HG03159 (cell line): ENCODE data around the gene SRSF1.
"Not testable (repeated sequence)": the region's sequence is repeated elsewhere in the genome, so short reads cannot be mapped to it uniquely, and the experiment has no call there.

Source experiments
- ATAC-seq: cut with Tn5 transposase; IDR thresholded peaks from one replicate; pipeline ENCODE4 v1.9.1; 2021; ENCODE audit warnings: mild to moderate bottlenecking, moderate library complexity; ENCODE audit not compliant: unreplicated experiment

Gene SRSF1

DNA sequence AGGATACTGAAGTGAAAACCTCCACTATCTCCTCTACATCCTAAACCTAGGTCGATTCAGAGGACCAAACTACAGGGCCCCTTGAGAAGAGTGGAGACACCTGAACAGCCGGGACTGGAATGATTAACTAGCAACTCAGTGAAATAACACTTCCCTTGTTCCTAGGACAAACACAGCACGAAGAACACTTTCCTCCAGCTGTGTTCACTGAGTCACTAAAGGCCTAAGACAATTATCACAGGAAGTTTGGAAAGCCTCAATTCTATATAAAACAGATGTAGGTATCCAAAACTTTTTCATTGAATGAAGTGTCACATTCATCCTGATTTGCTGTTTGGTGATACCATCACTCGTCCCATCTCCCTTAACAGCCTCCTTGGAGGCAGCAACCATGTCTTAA, 36.3 kb downstream of the SRSF1 start:
- no peak for ATAC-seq

DNA sequence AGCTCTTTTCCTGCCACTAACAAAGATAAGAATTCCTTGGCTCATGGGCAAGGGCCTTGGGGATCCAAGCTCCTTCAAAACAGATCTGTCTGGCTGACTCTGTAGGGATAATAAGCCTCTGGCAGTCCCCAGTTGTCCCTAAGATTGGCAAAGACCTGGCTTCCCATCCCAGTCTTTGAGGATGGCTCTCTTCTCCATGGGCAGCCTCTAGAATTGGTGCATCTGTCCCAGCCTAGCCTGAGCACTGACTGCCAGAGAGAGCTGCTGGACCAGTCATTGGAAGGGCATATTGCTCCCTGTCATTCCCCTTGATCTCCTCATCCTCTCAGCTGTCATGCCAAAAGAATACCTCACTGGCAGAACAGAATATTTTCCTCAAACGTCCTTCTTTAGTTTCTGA, 38.6 kb downstream of the SRSF1 start:
- ATAC-seq: no peak

GRCh38 chr17:57966875-57967274, 40.2 kb downstream of the SRSF1 start:
- no peak for ATAC-seq

DNA sequence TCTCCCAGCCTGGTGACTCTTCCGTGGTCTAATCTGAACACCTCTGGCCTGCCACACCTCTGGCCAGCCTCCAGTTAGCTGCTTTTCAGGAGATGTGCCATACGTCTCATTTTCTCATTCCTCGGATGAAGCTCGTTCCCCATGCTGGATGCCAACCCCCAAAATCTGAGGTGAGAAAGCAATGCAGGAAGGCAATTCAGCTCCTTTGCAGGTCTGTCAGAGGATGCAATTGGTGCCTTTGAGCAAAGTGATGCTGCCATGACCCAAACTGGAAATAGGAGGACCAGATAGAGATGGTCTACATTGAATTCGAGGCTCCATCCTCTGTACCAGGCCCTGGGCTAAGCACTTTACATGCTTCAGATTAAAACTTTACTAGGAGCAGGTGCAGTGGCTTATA, 40.8 kb downstream of the SRSF1 start:
- no peak for ATAC-seq

DNA sequence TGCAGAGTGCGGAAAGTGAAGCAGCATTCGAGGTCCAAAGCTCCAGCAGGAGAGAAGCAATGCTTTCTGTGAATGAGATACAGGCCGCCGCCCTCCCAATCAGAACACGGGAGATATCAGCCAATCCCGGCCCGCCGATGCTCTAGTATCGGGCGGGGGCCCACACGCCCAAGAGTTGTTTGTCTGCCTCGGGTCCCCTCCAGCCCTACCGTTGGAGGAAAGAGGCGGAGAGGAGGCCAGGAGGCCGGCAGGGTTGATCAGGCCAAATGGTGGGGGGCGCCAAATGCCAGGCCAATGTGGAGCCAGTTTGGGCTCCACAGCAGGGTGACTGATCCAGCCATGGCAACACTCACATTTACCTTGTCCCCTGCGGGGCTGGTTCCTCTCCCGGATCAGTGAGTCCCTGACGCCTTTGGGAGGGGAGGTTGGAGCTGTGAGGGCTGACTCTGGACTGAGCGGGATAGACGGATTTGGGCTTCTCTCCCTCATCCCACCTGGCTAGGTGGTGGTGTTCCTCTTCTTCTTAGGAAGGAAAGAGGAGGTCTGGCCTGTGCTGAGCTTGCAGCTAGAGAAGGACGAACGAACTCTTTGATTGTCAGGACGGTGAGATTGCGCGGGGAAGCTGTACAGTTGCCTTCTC, 41.4 kb downstream of the SRSF1 start:
- no peak for ATAC-seq

- no peak for ATAC-seq
Observed at GRCh38 chr17:57963149-57963511, 43.9 kb downstream of the SRSF1 start.

- ATAC-seq: no peak
Observed at GRCh38 chr17:57962279-57963148, 44.5 kb downstream of the SRSF1 start.

DNA sequence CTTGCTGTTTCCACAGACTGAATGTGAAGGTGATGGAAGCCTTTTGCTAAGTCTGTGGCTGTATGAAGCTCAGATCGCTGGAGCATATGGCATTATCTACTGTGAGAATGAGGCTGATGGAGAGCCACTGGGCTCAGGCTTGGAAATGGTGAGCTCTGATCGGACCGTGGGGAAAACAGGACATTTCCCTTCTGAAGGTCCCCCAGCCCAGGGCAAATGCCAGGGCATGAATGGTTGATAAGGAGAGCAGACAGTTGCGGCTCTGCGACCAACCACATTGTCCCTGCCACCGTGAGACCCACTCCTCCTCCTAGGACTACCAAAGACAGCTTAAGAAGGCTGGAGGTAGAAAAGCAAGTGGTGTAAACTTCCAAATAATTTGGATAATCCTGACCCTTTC, 47.1 kb downstream of the SRSF1 start:
- no peak for ATAC-seq

GRCh38 chr17:57958391-57958790, 48.7 kb downstream of the SRSF1 start:
- not testable (repeated sequence) for ATAC-seq

DNA sequence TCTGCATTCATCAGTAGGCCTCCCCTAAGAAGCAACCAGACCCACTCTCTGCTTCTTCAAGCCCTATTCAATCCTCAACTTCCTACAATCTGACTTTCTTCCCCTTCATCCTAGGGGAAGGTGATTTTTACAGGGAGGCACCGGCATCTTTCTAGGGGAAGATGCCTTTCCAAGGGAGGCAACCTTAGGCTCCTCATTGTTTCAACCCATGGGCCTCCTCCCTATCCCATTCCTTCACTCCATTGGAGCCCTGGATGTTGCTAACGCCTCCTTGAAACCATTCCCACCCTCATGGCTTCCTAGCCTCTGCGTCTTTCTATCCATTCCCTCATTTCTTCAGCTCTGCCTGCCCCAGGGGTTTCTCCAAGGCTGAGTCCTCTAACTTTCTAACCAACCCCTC, 49.2 kb downstream of the SRSF1 start:
- no peak for ATAC-seq

DNA sequence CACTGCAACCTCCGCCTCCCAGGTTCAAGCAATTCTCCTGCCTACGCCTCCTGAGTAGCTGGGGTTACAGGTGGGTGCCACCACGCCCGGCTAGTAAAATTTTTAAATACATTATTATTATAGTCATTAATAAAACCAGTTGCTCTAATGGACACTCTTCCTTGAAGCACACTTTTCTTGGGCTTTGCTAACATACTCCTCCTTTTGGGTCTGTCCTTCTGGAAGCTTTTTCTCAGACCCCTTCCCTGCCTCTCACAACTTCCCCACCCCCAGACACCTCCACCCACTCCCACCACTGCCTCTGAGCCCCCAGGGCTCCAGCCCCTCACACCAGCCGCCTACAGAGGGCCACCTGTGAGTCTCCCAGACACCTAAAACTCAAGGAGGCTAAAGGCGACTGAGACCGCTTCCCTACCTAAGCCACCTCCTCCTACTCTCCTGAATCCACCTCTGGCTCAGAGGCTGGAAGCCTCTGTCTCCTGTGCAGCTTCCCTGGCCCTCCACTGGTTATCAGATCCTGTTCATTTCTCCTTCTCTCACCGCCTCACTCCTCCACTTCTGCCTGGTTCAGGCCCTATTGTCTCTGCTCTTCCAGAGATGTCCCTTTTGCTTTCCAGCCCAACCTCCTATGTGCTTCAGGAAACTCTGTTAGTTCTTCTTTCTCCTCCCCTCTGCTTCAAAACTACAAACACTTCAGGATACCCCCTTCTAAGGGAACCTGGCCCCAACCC, 49.8 kb downstream of the SRSF1 start:
- ATAC-seq: no peak

DNA sequence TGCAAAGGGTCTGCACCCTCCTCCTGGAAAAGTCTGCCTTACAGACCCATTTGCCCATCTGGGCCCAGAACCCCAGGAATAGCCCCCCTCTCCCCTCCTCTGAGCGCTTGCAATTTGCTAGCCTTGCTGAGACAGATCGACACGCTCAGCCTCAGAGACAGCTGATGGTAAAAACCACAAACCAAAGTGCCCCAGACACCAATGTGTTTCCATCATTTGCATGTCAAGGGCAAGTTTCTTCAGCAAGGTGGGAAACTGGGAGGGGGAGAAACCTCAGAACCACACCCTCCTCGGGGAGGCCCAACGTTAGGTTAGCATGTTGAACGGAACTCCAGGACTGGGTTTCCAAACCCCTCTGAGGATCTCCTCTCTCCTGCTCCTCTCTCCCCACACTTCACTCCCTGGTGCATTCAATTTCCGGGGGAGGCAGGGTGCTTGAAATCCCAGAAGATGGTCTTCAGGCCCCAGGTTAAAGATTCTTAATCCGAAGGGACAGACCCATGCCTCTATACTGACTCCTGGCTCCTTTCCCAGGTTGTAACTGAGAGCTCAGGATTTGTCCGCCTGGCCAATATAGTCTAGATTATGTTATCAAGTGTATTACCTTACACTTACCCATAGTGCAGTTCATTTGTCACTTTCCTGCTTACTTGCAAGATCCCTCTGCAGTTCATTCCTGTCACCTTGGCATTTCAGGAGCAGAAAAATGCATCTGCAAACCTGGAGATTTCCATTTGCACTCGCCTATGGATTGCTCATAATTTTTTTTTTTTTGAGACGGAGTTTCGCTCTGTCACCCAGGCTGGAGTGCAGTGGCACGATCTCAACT, 50.5 kb downstream of the SRSF1 start:
- ATAC-seq: peak; percentile 51

DNA sequence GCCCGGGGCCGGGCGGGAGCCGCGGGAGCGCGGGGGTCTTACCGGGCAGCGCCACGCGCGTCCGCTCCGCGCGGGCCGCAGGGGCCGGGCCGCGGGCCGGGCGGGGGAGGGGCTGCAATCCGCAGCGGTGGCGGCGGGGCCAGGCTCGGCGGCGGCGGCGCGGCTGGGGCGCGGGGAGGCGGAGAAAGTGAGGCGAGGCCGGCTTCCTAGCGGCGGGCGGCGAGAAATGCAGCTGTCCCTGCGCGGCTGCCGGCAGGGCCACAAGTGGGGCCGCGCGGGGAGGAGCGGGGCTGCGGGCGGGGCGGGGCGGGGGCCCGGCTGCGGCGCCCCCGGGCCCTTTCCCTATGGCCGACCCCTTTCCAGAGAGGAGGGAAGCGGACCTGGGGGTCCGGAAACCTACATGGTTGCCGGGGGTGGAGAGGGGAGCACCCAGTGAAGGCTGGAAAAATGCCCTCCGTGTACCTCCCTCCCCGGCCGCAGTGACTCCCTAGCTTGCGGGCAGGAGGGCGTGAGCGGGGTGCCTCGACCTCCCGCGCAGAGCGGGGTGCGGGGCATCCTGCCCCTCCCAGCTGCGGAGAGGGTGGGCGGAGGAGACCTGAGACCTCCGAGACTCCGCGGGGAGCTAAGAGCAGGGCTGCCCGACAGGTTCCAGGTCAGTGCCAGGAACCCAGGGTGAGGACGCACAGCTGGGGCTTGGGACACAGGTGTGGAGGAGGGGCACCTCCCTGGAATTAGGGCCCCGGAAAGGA, 51.7 kb downstream of the SRSF1 start, which contains the start of gene CUEDC1:
CUEDC1 (minus strand) TSS at position 230 of the 749 bp plus-strand sequence. CDS start 69,848 bp downstream, outside the sequence.
- ATAC-seq: no peak

DNA sequence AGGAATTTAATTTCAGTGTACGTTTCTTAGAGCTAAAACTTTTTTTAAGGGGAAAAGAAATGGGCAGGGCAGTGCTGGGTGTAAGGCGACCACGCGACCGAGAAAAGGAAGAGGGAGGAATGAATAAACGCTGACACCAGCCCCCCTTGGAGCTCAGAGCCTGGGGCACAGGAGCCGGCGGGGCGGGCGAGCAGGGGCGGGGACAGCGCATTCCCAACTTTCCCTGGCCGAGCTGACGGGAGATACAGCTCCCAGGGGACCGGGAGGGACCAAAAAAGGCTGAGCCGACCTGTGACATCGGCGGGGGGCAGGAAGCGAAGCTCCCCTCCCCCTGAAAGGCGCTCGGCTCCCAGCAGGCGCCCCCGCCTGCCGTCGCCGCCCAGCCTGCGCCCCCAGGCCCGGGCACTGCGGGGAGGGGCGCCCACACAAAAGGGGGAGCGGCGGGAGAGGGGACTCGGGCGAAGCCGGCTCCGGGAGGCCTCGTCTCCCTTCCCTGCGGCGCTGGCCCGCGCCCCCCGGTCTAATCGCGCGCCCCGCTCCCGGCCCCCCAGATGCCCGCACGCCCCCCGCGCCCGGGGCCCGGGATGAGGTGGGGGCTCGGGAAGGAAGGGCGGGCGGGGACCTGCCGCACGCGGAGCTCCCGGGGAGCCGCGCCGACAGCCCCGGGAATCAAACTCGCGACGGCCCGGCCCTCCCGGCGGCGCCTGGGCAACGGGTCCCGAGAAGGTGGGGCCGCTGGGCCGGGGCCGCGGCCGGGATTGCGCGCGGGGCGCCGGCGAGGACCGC, 52.5 kb downstream of the SRSF1 start:
- ATAC-seq: no peak

- ATAC-seq: no peak
Observed at GRCh38 chr17:57953705-57954396, 53.2 kb downstream of the SRSF1 start.
